ENCODE data around the gene GALR3.

DNA sequence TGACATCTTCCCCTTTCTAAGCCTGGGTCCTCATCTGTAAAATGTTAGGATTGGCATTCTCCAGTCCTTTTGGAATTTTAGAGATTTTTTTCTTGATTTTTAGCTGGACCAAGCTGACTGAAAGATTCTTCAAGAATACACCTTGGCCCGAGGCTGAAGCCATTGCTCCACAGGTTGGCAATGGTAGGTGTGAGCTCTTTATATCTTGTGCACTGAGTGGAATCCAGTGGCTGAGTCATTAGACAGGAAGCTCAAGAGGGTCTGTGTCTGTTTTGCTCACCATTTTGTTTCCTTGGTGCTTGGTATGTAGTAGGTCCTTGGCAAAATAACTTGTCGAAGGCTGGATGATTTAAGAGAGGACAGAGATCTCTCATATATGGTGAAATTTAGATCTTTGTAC lies 32.3 kb downstream of the GALR3 start:
- TF ChIP-seq, protein P1, sequence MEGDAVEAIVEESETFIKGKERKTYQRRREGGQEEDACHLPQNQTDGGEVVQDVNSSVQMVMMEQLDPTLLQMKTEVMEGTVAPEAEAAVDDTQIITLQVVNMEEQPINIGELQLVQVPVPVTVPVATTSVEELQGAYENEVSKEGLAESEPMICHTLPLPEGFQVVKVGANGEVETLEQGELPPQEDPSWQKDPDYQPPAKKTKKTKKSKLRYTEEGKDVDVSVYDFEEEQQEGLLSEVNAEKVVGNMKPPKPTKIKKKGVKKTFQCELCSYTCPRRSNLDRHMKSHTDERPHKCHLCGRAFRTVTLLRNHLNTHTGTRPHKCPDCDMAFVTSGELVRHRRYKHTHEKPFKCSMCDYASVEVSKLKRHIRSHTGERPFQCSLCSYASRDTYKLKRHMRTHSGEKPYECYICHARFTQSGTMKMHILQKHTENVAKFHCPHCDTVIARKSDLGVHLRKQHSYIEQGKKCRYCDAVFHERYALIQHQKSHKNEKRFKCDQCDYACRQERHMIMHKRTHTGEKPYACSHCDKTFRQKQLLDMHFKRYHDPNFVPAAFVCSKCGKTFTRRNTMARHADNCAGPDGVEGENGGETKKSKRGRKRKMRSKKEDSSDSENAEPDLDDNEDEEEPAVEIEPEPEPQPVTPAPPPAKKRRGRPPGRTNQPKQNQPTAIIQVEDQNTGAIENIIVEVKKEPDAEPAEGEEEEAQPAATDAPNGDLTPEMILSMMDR (IDR thresholded peaks at IDR 0.05), result no peak
- TF ChIP-seq POLR2A (IDR thresholded peaks at IDR 0.05), result no peak
